HPDE6-E6E7 (cell line): Measurements from ENCODE around the gene DDX3X.
"Not testable (repeated sequence)": the region's sequence is repeated elsewhere in the genome, so short reads cannot be mapped to it uniquely, and the experiment has no call there.

Source experiments
- DNase-seq: peaks from one replicate; pipeline ENCODE4 v3.0.0; 2011; ENCODE audit warnings: missing footprints; ENCODE audit errors: extremely low spot score

Gene DDX3X

GRCh38 chrX:41333744-41334362, at the start of gene DDX3X:
TSS of gene DDX3X (plus strand) at chrX:41334162. CDS start at chrX:41334253, 91 bp downstream.
- DNase-seq, result peak; percentile 79

GRCh38 chrX:41285928-41286327, 48.0 kb upstream of the DDX3X start:
- not testable (repeated sequence) for DNase-seq

GRCh38 chrX:41288641-41289040, 45.3 kb upstream of the DDX3X start:
- no peak for DNase-seq

- DNase-seq, result no peak
Measured at GRCh38 chrX:41289095-41289494, 44.9 kb upstream of the DDX3X start.

- no peak for DNase-seq
Measured at GRCh38 chrX:41291309-41291708, 42.7 kb upstream of the DDX3X start.

GRCh38 chrX:41293269-41293668, 40.7 kb upstream of the DDX3X start:
- DNase-seq, result no peak

GRCh38 chrX:41300758-41301437, 33.1 kb upstream of the DDX3X start:
- DNase-seq, result no peak

- DNase-seq, result no peak
Measured at GRCh38 chrX:41301438-41301824, 32.5 kb upstream of the DDX3X start.

GRCh38 chrX:41302370-41302769, 31.6 kb upstream of the DDX3X start:
- DNase-seq, result no peak

GRCh38 chrX:41303013-41303412, 30.9 kb upstream of the DDX3X start:
- no peak for DNase-seq

GRCh38 chrX:41304178-41304577, 29.8 kb upstream of the DDX3X start:
- DNase-seq, result no peak

- DNase-seq, result no peak
Measured at GRCh38 chrX:41308884-41309647, 24.9 kb upstream of the DDX3X start.

- DNase-seq, result no peak
Measured at GRCh38 chrX:41312786-41313185, 21.2 kb upstream of the DDX3X start.

GRCh38 chrX:41313419-41313818, 20.5 kb upstream of the DDX3X start:
- DNase-seq, result no peak

- DNase-seq, result no peak
Measured at GRCh38 chrX:41314204-41314603, 19.8 kb upstream of the DDX3X start.

- DNase-seq, result no peak
Measured at GRCh38 chrX:41314881-41315280, 19.1 kb upstream of the DDX3X start.

GRCh38 chrX:41316266-41316665, 17.7 kb upstream of the DDX3X start:
- not testable (repeated sequence) for DNase-seq

- no peak for DNase-seq
Measured at GRCh38 chrX:41317477-41318208, 16.3 kb upstream of the DDX3X start.

GRCh38 chrX:41320393-41320792, 13.6 kb upstream of the DDX3X start:
- DNase-seq, result no peak

- no peak for DNase-seq
Measured at GRCh38 chrX:41322821-41323603, 10.9 kb upstream of the DDX3X start.

GRCh38 chrX:41326431-41326830, 7.5 kb upstream of the DDX3X start:
- DNase-seq, result no peak
